ENCODE measurements around the gene RPP14.

RPP14 gene

DNA sequence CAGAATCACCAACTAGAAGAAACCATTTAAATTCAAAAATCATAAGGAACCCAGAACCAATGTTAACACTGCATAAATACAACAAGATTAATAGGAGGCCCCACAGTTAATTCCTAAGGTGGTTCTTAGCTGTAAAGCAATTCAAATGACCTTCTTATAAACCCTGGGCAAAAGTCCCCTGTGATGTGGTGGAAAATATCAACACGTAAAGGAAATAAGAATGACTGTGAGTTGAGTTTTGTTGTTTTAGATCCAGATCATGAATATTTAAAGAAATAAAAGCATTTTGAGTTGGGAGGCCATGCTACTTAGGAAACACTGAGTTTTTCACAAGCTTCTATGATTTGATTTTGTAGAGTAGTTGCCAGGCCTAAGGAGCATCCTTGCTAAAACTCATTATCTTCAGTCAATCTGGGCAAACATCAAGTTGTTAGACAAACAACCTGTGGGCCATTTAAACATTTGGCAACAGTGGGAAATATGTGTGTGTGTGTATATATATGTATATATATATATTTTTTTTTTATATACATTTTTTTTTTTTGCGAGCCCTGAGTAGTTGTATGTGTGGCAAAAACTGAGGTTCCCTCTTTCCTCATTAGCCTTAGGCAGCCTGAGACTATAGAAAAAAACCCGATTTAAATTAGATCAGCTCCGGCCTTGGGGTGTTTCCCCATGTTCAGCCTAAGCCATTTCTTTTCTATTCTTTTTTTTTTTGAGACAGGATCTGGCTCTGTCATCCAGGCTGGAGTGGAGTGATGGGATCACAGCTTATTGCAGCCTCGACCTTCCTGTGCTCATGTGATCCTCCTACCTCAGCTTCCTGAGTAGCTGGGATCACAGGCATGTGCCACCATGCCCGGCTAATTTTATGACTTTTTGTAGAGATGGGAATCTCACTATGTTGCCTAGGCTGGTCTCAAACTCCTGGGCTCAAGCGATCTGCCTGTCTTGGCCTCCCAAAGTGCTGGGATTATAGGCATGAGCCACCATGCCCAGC lies 18.6 kb downstream of the RPP14 start:
- ATAC-seq = no peak
- TF ChIP-seq ZNF8 (CRISPR knock-in tag; IDR thresholded peaks at IDR 0.05) = no peak
- no peak for TF ChIP-seq ISL1 (CRISPR knock-in tag; IDR thresholded peaks at IDR 0.05)
- TF ChIP-seq OSR1 (CRISPR knock-in tag; IDR thresholded peaks at IDR 0.05) = no peak
- no peak for TF ChIP-seq ZNF565 (CRISPR knock-in tag; conservative IDR thresholded peaks at IDR 0.05; ENCODE audit: low read depth)
- TF ChIP-seq ZFP3 (CRISPR knock-in tag; IDR thresholded peaks at IDR 0.05) = no peak
- no peak for TF ChIP-seq CSDC2 (CRISPR knock-in tag; IDR thresholded peaks at IDR 0.05)
- no peak for TF ChIP-seq ZFP30 (CRISPR knock-in tag; IDR thresholded peaks at IDR 0.05)

DNA sequence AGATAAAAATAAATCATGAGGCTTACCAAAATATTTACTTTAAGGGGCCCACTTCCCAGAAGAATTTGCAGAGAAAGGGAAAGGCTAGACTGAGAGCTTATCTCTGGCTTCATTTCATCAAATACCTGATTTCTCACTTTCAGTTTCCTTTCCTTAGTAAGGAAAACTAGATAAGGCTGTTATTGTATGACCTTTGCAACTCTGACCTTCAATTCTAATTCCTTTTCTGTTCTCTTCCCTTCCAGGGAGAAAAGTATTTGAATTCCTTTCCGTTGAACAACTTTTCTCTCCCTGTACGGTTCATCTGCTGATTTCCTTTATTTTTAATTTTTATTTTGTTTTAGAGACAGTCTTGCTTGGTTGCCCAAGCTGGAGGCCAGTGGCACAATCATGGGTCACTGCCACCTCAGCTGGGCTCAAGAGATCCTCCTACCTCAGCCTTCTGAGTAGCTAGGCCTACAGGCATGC lies 19.5 kb downstream of the RPP14 start:
- TF ChIP-seq ZC3H10 (CRISPR knock-in tag; IDR thresholded peaks at IDR 0.05) (no peak), BACH2 (CRISPR knock-in tag; IDR thresholded peaks at IDR 0.05; ENCODE audit: borderline replicate concordance) (no peak), TOX (CRISPR knock-in tag; IDR thresholded peaks at IDR 0.05; ENCODE audit: borderline replicate concordance) (no peak), ZNF565 (CRISPR knock-in tag; conservative IDR thresholded peaks at IDR 0.05; ENCODE audit: low read depth) (no peak), ESRRG (CRISPR knock-in tag; IDR thresholded peaks at IDR 0.05) (no peak), RARB (CRISPR knock-in tag; IDR thresholded peaks at IDR 0.05) (no peak), ZNF8 (CRISPR knock-in tag; IDR thresholded peaks at IDR 0.05) (no peak)
- TF ChIP-seq, protein P1, sequence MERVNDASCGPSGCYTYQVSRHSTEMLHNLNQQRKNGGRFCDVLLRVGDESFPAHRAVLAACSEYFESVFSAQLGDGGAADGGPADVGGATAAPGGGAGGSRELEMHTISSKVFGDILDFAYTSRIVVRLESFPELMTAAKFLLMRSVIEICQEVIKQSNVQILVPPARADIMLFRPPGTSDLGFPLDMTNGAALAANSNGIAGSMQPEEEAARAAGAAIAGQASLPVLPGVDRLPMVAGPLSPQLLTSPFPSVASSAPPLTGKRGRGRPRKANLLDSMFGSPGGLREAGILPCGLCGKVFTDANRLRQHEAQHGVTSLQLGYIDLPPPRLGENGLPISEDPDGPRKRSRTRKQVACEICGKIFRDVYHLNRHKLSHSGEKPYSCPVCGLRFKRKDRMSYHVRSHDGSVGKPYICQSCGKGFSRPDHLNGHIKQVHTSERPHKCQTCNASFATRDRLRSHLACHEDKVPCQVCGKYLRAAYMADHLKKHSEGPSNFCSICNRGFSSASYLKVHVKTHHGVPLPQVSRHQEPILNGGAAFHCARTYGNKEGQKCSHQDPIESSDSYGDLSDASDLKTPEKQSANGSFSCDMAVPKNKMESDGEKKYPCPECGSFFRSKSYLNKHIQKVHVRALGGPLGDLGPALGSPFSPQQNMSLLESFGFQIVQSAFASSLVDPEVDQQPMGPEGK (CRISPR knock-in tag; IDR thresholded peaks at IDR 0.05; ENCODE audit: borderline replicate concordance) = no peak
- no peak for ATAC-seq

DNA sequence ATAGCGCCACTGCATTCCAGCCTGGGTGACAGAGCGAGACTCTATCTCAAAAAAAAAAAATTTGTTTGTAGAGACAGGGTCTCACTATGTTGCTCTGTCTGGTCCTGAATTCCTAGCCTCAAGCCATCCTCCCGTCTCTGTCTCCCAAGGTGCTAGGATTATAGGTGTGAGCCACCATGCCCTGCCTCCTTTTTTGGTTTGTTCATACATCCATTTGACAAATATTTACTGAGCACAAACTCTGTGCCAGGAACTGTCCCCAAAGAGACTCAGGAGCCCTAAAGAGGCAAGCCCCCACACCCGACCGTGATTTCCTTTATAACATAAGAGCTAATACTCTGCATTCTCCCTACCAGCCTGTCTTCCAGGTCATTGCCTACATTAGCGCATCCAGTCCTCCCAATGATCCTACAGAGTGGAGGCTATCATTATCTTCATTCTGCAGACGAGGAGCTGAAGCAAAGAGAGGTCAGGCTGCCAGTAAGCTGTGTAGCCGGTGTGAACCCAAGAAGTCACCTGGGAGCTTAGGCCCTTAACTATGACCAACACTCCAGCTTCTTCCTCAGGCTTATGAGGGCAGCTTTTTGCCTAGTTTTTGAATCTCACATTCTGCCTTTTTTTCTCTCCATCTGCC lies 20.3 kb downstream of the RPP14 start:
- TF ChIP-seq ZFP3 (CRISPR knock-in tag; IDR thresholded peaks at IDR 0.05) = no peak
- TF ChIP-seq ZFP30 (CRISPR knock-in tag; IDR thresholded peaks at IDR 0.05) = no peak
- TF ChIP-seq, protein P2, sequence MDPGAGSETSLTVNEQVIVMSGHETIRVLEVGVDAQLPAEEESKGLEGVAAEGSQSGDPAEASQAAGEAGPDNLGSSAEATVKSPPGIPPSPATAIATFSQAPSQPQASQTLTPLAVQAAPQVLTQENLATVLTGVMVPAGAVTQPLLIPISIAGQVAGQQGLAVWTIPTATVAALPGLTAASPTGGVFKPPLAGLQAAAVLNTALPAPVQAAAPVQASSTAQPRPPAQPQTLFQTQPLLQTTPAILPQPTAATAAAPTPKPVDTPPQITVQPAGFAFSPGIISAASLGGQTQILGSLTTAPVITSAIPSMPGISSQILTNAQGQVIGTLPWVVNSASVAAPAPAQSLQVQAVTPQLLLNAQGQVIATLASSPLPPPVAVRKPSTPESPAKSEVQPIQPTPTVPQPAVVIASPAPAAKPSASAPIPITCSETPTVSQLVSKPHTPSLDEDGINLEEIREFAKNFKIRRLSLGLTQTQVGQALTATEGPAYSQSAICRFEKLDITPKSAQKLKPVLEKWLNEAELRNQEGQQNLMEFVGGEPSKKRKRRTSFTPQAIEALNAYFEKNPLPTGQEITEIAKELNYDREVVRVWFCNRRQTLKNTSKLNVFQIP (CRISPR knock-in tag; IDR thresholded peaks at IDR 0.05; ENCODE audit: borderline replicate concordance, low read depth) = no peak
- no peak for TF ChIP-seq CSDC2 (CRISPR knock-in tag; IDR thresholded peaks at IDR 0.05)
- no peak for TF ChIP-seq ZC3H10 (CRISPR knock-in tag; IDR thresholded peaks at IDR 0.05)
- no peak for TF ChIP-seq BACH2 (CRISPR knock-in tag; IDR thresholded peaks at IDR 0.05; ENCODE audit: borderline replicate concordance)
- TF ChIP-seq, protein P1 (CRISPR knock-in tag; IDR thresholded peaks at IDR 0.05; ENCODE audit: borderline replicate concordance) = no peak
- TF ChIP-seq, protein P3, sequence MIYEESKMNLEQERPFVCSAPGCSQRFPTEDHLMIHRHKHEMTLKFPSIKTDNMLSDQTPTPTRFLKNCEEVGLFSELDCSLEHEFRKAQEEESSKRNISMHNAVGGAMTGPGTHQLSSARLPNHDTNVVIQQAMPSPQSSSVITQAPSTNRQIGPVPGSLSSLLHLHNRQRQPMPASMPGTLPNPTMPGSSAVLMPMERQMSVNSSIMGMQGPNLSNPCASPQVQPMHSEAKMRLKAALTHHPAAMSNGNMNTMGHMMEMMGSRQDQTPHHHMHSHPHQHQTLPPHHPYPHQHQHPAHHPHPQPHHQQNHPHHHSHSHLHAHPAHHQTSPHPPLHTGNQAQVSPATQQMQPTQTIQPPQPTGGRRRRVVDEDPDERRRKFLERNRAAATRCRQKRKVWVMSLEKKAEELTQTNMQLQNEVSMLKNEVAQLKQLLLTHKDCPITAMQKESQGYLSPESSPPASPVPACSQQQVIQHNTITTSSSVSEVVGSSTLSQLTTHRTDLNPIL (CRISPR knock-in tag; IDR thresholded peaks at IDR 0.05; ENCODE audit: low read depth) = no peak
- no peak for TF ChIP-seq PPARA (CRISPR knock-in tag; IDR thresholded peaks at IDR 0.05; ENCODE audit: borderline replicate concordance)
- no peak for TF ChIP-seq ZNF565 (CRISPR knock-in tag; conservative IDR thresholded peaks at IDR 0.05; ENCODE audit: low read depth)
- TF ChIP-seq, protein P4, sequence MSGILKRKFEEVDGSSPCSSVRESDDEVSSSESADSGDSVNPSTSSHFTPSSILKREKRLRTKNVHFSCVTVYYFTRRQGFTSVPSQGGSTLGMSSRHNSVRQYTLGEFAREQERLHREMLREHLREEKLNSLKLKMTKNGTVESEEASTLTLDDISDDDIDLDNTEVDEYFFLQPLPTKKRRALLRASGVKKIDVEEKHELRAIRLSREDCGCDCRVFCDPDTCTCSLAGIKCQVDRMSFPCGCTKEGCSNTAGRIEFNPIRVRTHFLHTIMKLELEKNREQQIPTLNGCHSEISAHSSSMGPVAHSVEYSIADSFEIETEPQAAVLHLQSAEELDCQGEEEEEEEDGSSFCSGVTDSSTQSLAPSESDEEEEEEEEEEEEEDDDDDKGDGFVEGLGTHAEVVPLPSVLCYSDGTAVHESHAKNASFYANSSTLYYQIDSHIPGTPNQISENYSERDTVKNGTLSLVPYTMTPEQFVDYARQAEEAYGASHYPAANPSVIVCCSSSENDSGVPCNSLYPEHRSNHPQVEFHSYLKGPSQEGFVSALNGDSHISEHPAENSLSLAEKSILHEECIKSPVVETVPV (CRISPR knock-in tag; IDR thresholded peaks at IDR 0.05) = no peak
- TF ChIP-seq RARB (CRISPR knock-in tag; IDR thresholded peaks at IDR 0.05) = no peak
- no peak for TF ChIP-seq OSR1 (CRISPR knock-in tag; IDR thresholded peaks at IDR 0.05)
- TF ChIP-seq ISL1 (CRISPR knock-in tag; IDR thresholded peaks at IDR 0.05) = no peak
- ATAC-seq = no peak

Data from SK-N-SH treated with all-trans-retinoic acid at 6 μM for 48 hours (cell line).